HG03139 (cell line): ENCODE results near the gene ANKRD34B.
A peak's percentile ranks its signal among the peaks of the same experiment; 100 is the strongest.
"Not testable (repeated sequence)": the region's sequence is repeated elsewhere in the genome, so short reads cannot be mapped to it uniquely, and the experiment has no call there.

ENCODE experiments used
- ATAC-seq: cut with Tn5 transposase; IDR thresholded peaks from one replicate; pipeline ENCODE4 v1.9.1; 2021; ENCODE audit not compliant: unreplicated experiment

The ANKRD34B gene

GRCh38 chr5:80569961-80570786, at the start of gene ANKRD34B:
Gene ANKRD34B, minus strand, starts transcription at chr5:80570280. Its CDS starts 10,261 bp downstream, at chr5:80560019.
- ATAC-seq, result no peak

- ATAC-seq, result no peak
These were observed 49.0 kb upstream of the ANKRD34B start for GRCh38 chr5:80619086-80619485.

- ATAC-seq, result no peak
These were observed 48.4 kb upstream of the ANKRD34B start for GRCh38 chr5:80618438-80618837.

GRCh38 chr5:80615266-80615914, 45.3 kb upstream of the ANKRD34B start:
- ATAC-seq, result no peak

GRCh38 chr5:80609692-80610091, 39.6 kb upstream of the ANKRD34B start:
- ATAC-seq, result no peak

- no peak for ATAC-seq
These were observed 38.7 kb upstream of the ANKRD34B start for GRCh38 chr5:80608731-80609130.

GRCh38 chr5:80607832-80608231, 37.8 kb upstream of the ANKRD34B start:
- ATAC-seq, result peak; percentile 95

- no peak for ATAC-seq
These were observed 37.3 kb upstream of the ANKRD34B start for GRCh38 chr5:80607343-80607742.

- no peak for ATAC-seq
These were observed 31.0 kb upstream of the ANKRD34B start for GRCh38 chr5:80600943-80601693.

- ATAC-seq, result no peak
These were observed 27.4 kb upstream of the ANKRD34B start for GRCh38 chr5:80597500-80597899.

GRCh38 chr5:80594810-80595209, 24.7 kb upstream of the ANKRD34B start:
- ATAC-seq, result no peak

- no peak for ATAC-seq
These were observed 22.7 kb upstream of the ANKRD34B start for GRCh38 chr5:80592761-80593160.

GRCh38 chr5:80592105-80592504, 22.0 kb upstream of the ANKRD34B start:
- no peak for ATAC-seq

- ATAC-seq, result no peak
These were observed 21.3 kb upstream of the ANKRD34B start for GRCh38 chr5:80591352-80591751.

- no peak for ATAC-seq
These were observed 20.7 kb upstream of the ANKRD34B start for GRCh38 chr5:80590766-80591165.

- ATAC-seq, result no peak
These were observed 18.9 kb upstream of the ANKRD34B start for GRCh38 chr5:80588858-80589540.

GRCh38 chr5:80584770-80585169, 14.7 kb upstream of the ANKRD34B start:
- ATAC-seq, result no peak

GRCh38 chr5:80580291-80580690, 10.2 kb upstream of the ANKRD34B start:
- ATAC-seq, result not testable (repeated sequence)

GRCh38 chr5:80579050-80579449, 9.0 kb upstream of the ANKRD34B start:
- ATAC-seq, result no peak

- no peak for ATAC-seq
These were observed 7.6 kb upstream of the ANKRD34B start for GRCh38 chr5:80577707-80578106.

- ATAC-seq, result no peak
These were observed 6.3 kb upstream of the ANKRD34B start for GRCh38 chr5:80576383-80576782.
